Pons (tissue), 1 donor: Measurements from ENCODE around the gene TUBGCP6.

Experiments
- DNase-seq: peaks from one replicate; pipeline ENCODE4 v3.0.0-alpha.2; 2016; ENCODE audit warnings: low spot score

The TUBGCP6 gene

GRCh38 chr22:50180727-50181521 is 63.9 kb downstream of the TUBGCP6 start:
- DNase-seq, result no peak

GRCh38 chr22:50179937-50180726 is 64.7 kb downstream of the TUBGCP6 start:
- DNase-seq, result no peak

GRCh38 chr22:50178871-50179869 is 65.7 kb downstream of the TUBGCP6 start:
- DNase-seq, result no peak

- no peak for DNase-seq
Observed at GRCh38 chr22:50178471-50178864, 66.4 kb downstream of the TUBGCP6 start.

- DNase-seq, result no peak
Observed at GRCh38 chr22:50177537-50178470, 67.0 kb downstream of the TUBGCP6 start.

- DNase-seq, result no peak
Observed at GRCh38 chr22:50176850-50177536, 67.8 kb downstream of the TUBGCP6 start.

GRCh38 chr22:50175921-50176849 is 68.6 kb downstream of the TUBGCP6 start:
- DNase-seq, result no peak

GRCh38 chr22:50175191-50175461 is 69.7 kb downstream of the TUBGCP6 start:
- DNase-seq, result no peak

- no peak for DNase-seq
Observed at GRCh38 chr22:50174382-50175190, 70.2 kb downstream of the TUBGCP6 start.

- no peak for DNase-seq
Observed at GRCh38 chr22:50173983-50174355, 70.9 kb downstream of the TUBGCP6 start.

GRCh38 chr22:50173311-50173982 is 71.4 kb downstream of the TUBGCP6 start:
- no peak for DNase-seq

- no peak for DNase-seq
Observed at GRCh38 chr22:50171965-50172421, 72.8 kb downstream of the TUBGCP6 start.

GRCh38 chr22:50171319-50171964 is 73.4 kb downstream of the TUBGCP6 start:
- DNase-seq, result no peak

- no peak for DNase-seq
Observed at GRCh38 chr22:50170453-50171318, 74.1 kb downstream of the TUBGCP6 start, which contains the start of gene PANX2. TSS of gene PANX2 (plus strand) at chr22:50170731. CDS start at chr22:50170731, 0 bp downstream.

GRCh38 chr22:50169774-50170341 is 75.0 kb downstream of the TUBGCP6 start:
- no peak for DNase-seq

- no peak for DNase-seq
Observed at GRCh38 chr22:50169181-50169759, 75.6 kb downstream of the TUBGCP6 start.
